BJ (cell line): Measurements from ENCODE around the gene WDHD1. TPM values are rescaled to one million over a fixed set of nuclear protein-coding genes. Genes with fewer than 3 reads are reported as not detected.

Experiments
- CTCF ChIA-PET: fragments of 350-600 bp; formaldehyde crosslinking; extraction: SDS; loops from one replicate; lab custom pipeline; 2021; ENCODE audit warnings: antibody characterized with exemption, inconsistent platforms; lab: Yijun Ruan, JAX
- POLR2A ChIA-PET: fragments of 300-600 bp; sonication (Branson Sonifier 250); formaldehyde crosslinking; extraction: SDS; loops from one replicate; lab custom pipeline; 2021; ENCODE audit warnings: antibody characterized with exemption; lab: Charles Lee
- DNase-seq: peaks from one replicate; pipeline ENCODE4 v3.0.0-alpha.2; 2011; ENCODE audit warnings: low read depth
- H3K27me3 ChIP-seq: 2 replicates; pipeline ENCODE4 v1.6.0; 2011; ENCODE audit warnings: low read length; ENCODE audit not compliant: control insufficient read depth, insufficient read depth
- H3K36me3 ChIP-seq: 2 replicates; pipeline ENCODE4 v1.5.1; 2011; ENCODE audit warnings: low read length; ENCODE audit not compliant: control insufficient read depth, insufficient read depth
- H3K4me3 ChIP-seq: 2 replicates; pipeline ENCODE4 v1.5.1; 2011; ENCODE audit warnings: low read depth, mild to moderate bottlenecking, control low read depth, low read length
- polyA minus RNA-seq: library from RNA; depleted of rRNA, polyadenylated mRNA; stranded (reverse); fragments of >200 nt; gene quantifications from 2 replicates; pipeline ENCODE4 v1.2.3, GENCODE V29; 2011; rRNA and poly(A)+ RNA removed
- polyA plus RNA-seq: library from polyadenylated mRNA; depleted of rRNA; stranded (reverse); fragments of >200 nt; gene quantifications from 2 replicates; pipeline ENCODE4 v1.2.3, GENCODE V29; 2011; rRNA removed
- TF ChIP-seq, protein P1 (sequence below): IDR thresholded peaks from 2 replicates; pipeline ENCODE4 v1.5.1; 2011; ENCODE audit warnings: low read depth, mild to moderate bottlenecking, control low read depth, inconsistent platforms, low read length, moderate library complexity; ENCODE audit not compliant: insufficient read depth

Gene WDHD1, protein sequence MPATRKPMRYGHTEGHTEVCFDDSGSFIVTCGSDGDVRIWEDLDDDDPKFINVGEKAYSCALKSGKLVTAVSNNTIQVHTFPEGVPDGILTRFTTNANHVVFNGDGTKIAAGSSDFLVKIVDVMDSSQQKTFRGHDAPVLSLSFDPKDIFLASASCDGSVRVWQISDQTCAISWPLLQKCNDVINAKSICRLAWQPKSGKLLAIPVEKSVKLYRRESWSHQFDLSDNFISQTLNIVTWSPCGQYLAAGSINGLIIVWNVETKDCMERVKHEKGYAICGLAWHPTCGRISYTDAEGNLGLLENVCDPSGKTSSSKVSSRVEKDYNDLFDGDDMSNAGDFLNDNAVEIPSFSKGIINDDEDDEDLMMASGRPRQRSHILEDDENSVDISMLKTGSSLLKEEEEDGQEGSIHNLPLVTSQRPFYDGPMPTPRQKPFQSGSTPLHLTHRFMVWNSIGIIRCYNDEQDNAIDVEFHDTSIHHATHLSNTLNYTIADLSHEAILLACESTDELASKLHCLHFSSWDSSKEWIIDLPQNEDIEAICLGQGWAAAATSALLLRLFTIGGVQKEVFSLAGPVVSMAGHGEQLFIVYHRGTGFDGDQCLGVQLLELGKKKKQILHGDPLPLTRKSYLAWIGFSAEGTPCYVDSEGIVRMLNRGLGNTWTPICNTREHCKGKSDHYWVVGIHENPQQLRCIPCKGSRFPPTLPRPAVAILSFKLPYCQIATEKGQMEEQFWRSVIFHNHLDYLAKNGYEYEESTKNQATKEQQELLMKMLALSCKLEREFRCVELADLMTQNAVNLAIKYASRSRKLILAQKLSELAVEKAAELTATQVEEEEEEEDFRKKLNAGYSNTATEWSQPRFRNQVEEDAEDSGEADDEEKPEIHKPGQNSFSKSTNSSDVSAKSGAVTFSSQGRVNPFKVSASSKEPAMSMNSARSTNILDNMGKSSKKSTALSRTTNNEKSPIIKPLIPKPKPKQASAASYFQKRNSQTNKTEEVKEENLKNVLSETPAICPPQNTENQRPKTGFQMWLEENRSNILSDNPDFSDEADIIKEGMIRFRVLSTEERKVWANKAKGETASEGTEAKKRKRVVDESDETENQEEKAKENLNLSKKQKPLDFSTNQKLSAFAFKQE
- polyA plus RNA-seq (2.6 and 5.4 TPM in 2 replicates), polyA minus RNA-seq (4.1 and 4.3 TPM in 2 replicates)

DNA sequence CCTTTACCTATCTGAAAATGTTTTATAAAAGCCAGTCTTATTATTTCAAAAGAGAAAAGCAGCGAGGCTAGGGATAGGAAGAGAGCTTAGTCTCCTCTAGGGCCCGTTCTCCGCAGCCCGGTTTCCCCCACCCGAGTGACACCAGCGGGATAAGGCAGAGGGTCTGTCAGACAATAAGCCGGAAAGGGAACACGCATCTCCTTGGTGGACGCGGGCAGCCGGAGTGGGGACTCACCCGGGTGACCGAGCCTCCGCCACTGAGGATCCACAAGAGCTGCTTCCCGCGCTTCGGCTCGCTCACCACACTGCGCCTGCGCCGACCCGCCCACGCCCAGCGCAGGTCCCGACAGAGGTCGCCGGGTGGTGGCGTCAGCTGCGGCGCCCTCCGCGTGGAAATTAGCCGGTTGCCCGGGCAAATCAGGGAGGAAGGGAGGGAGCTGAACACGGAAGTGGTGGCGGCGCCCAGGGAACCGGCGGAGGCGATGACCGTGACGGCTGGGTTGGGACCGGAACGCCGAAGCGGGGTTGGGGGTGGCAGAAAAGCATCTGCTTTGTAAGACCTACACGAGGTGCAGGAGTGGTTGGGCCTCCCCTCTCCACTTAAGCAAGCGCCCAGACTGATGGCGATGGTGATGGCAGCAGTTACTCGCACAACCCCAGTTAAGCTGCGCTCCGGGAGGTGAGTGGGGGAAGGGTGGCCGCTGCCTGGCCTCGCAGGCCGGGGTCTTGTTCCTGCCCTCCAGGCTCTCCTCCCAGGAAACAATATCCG lies at the start of gene WDHD1, which contains the start of gene SOCS4:
Gene WDHD1 (minus strand): TSS at position 307 of the 769 bp plus-strand sequence. CDS start 312 bp downstream, outside the sequence.
Gene SOCS4 (plus strand): TSS at position 444 of the 769 bp plus-strand sequence. CDS start 15,806 bp downstream, outside the sequence.
- H3K4me3 ChIP-seq: peak within 1 kb of the TSS; percentile 82
- CTCF ChIA-PET: interaction anchor here (0.8 to 1.6 kb wide), 3 partner anchors 9 to 134 kb away, joined by 3 to 5 read pairs (median 4); partner anchors contain the start of gene MAPK1IP1L
- TF ChIP-seq, protein P1, sequence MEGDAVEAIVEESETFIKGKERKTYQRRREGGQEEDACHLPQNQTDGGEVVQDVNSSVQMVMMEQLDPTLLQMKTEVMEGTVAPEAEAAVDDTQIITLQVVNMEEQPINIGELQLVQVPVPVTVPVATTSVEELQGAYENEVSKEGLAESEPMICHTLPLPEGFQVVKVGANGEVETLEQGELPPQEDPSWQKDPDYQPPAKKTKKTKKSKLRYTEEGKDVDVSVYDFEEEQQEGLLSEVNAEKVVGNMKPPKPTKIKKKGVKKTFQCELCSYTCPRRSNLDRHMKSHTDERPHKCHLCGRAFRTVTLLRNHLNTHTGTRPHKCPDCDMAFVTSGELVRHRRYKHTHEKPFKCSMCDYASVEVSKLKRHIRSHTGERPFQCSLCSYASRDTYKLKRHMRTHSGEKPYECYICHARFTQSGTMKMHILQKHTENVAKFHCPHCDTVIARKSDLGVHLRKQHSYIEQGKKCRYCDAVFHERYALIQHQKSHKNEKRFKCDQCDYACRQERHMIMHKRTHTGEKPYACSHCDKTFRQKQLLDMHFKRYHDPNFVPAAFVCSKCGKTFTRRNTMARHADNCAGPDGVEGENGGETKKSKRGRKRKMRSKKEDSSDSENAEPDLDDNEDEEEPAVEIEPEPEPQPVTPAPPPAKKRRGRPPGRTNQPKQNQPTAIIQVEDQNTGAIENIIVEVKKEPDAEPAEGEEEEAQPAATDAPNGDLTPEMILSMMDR: peak; percentile 4; the same call in 1 of the 2 replicates
- H3K27me3 ChIP-seq: no peaks in the 10 kb centered on the region
- H3K36me3 ChIP-seq: no peaks in the 10 kb centered on the region
- POLR2A ChIA-PET: no interaction called here
- DNase-seq: peak; percentile 69

DNA sequence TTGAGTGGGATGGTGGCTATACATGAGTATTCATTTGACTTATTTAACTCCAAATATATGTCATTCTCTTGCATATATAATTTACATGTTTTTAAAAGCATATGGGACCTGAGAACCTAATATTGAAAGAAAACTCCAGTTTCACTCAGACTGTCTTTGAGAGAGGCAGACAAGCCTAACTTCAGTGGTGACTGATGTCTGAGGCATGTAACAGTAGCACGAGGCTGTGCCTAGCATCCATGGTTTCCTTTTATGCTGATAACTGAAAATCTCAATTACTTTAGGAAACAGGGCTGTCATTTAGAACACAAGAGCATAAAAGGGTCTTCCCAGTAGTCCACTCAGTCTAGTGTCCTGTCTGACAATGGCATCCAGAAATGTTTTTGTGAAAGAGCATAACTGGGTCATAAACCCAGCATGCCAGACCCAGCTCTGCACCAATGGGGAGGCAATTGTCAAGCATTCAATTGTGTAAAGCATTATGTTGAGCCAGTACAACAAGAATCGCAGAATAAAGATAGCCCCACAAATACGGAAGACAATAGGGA lies 48.8 kb upstream of the WDHD1 start:
- ChIA-PET POLR2A (no interaction called here), CTCF (interaction anchor here (2.7 kb wide), 1 partner anchor 13 kb away, joined by 16 read pairs; no protein-coding TSS in a partner anchor)
- TF ChIP-seq, protein P1: no peak
- DNase-seq: no peak
- Histone ChIP-seq H3K4me3 (no peak overlapping the region), H3K27me3 (no peaks in the 10 kb centered on the region), H3K36me3 (no peaks in the 10 kb centered on the region)

DNA sequence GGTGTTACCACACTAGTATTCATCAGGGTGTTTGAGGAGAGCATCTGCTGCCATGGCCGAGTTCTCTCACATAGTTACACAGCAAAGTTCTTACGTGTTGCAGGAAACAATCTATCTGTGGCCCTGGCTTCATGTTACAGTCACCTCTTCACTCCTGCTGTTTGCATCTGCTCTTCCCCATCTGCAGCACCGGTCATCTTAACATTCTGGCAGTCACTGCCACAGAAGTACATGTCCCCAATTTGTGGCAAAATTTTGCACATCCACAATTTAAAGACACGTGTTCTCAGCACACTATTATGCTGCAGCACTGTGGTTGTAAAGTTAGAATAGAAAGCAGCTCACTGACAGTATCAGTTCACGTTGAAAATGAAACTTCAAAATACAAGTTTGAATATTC lies 47.8 kb upstream of the WDHD1 start:
- ChIA-PET POLR2A (no interaction called here), CTCF (interaction anchor here (0.5 kb wide), 1 partner anchor 23 kb away, joined by 3 read pairs; the partner anchor contains the start of gene MAPK1IP1L)
- TF ChIP-seq, protein P1: no peak
- H3K27me3 ChIP-seq: no peaks in the 10 kb centered on the region
- no peak overlapping the region for H3K4me3 ChIP-seq
- no peak for DNase-seq
- H3K36me3 ChIP-seq: no peaks in the 10 kb centered on the region

DNA sequence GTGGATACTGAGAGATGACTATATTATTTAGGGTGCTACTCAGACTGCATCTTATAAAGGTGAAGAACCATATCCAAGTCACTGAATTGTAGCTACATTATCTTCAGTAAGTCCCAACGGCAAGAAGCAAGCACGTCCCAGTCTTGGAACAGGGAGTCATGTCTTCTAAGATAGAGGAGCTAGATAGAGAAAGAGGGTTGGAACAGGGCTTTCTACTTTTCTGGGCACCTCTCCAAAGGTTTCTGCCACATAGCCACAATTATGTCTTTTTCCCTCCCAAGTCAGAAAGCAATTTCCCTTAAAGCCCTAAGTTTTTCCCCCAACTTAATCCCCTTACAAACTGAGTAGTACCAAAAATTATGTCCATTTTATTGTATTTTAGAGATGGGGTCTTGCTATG lies 47.0 kb upstream of the WDHD1 start:
- H3K36me3 ChIP-seq: no peaks in the 10 kb centered on the region
- ChIA-PET POLR2A (interaction anchor here (0.6 kb wide), 1 partner anchor 23 kb away, joined by 3 read pairs; the partner anchor contains the start of gene MAPK1IP1L), CTCF (interaction anchor here (0.6 to 1.0 kb wide), 3 partner anchors 16 to 100 kb away, joined by 3 to 5 read pairs (median 3); partner anchors contain the start of gene MAPK1IP1L)
- no peak for DNase-seq
- no peaks in the 10 kb centered on the region for H3K27me3 ChIP-seq
- TF ChIP-seq, protein P1: no peak
- no peak overlapping the region for H3K4me3 ChIP-seq
